GM12878 (cell line): ENCODE results near the gene ARID4B. TPM values are rescaled to one million over a fixed set of nuclear protein-coding genes. Genes with fewer than 3 reads are reported as not detected.

Experiments
- ATAC-seq: fragments of 200-7000 bp; cut with Tn5 transposase; 3 replicates; pipeline ENCODE4 v1.9.1; 2020; ENCODE audit warnings: mild to moderate bottlenecking, moderate library complexity
- BruUV-seq: library from RNA; stranded (reverse); fragments of 400-500 nt; replicated peaks from 2 replicates; lab custom pipeline; 2021; lab: Mats Ljungman, UMichigan
- CTCF ChIA-PET: fragments of 300-600 bp; sonication (Branson Sonifier 250); formaldehyde crosslinking; extraction: SDS; loops from one replicate; lab custom pipeline; 2021; ENCODE audit warnings: inconsistent platforms; lab: Yijun Ruan, JAX
- POLR2A ChIA-PET: fragments of 350-600 bp; formaldehyde crosslinking; extraction: SDS; loops from one replicate; lab custom pipeline; 2021; ENCODE audit warnings: inconsistent platforms; lab: Charles Lee
- RAD21 ChIA-PET: fragments of 300-600 bp; sonication (Branson Sonifier 250); formaldehyde crosslinking; loops from one replicate; lab custom pipeline; 2023; ENCODE audit warnings: antibody characterized with exemption; ENCODE audit not compliant: unreplicated experiment; lab: Charles Lee
- SMC1A ChIA-PET: fragments of 300-600 bp; sonication (Branson Sonifier 250); formaldehyde crosslinking; loops from one replicate; lab custom pipeline; 2023; ENCODE audit not compliant: unreplicated experiment, uncharacterized antibody; lab: Charles Lee
- DNase-seq: peaks from one replicate; pipeline ENCODE4 v3.0.0-alpha.2; 2011; ENCODE audit warnings: low read depth, low spot score
- FAIRE-seq: peaks from 3 replicates; lab custom pipeline; 2011; peaks lifted over from hg19 to GRCh38; lab: Jason Lieb, UNC
- H2AFZ ChIP-seq: 2 replicates; pipeline ENCODE4 v1.6.0; 2011; ENCODE audit warnings: low read depth, low read length, control low read depth; ENCODE audit not compliant: control insufficient read depth
- H3K27ac ChIP-seq: 2 replicates; pipeline ENCODE4 v1.5.1; 2011; ENCODE audit warnings: control low read depth; ENCODE audit not compliant: control insufficient read depth, insufficient read depth
- H3K27me3 ChIP-seq, 2 experiments: replicated peaks in 1 of 2; 2 replicates each; pipeline versions ENCODE4 v1.6.0 to v1.6.1; 2011; ENCODE audit warnings: low read length in 1 of 2; ENCODE audit not compliant: control insufficient read depth in 2 of 2, insufficient read depth in 2 of 2
- H3K36me3 ChIP-seq, 2 experiments: 2 replicates each; pipeline ENCODE4 v1.5.1; 2011; ENCODE audit warnings: low read length in 1 of 2; ENCODE audit not compliant: control insufficient read depth in 2 of 2, insufficient read depth in 2 of 2
- H3K4me1 ChIP-seq: 2 replicates; pipeline ENCODE4 v1.6.1; 2011; ENCODE audit warnings: mild to moderate bottlenecking, low read length, moderate library complexity, mixed read lengths; ENCODE audit not compliant: control insufficient read depth, insufficient read depth
- H3K4me2 ChIP-seq: 2 replicates; pipeline ENCODE4 v1.6.0; 2011; ENCODE audit warnings: control low read depth; ENCODE audit not compliant: control insufficient read depth, insufficient read depth
- H3K4me3 ChIP-seq: fragments of 200-600 bp; sonication (generic); 2 replicates; pipeline ENCODE4 v1.5.1; 2016
- H3K79me2 ChIP-seq: 2 replicates; pipeline ENCODE4 v1.6.0; 2011; ENCODE audit warnings: low read length; ENCODE audit not compliant: control insufficient read depth, insufficient read depth
- H3K9ac ChIP-seq: 2 replicates; pipeline ENCODE4 v1.8.0; 2011; ENCODE audit warnings: low read length, control low read depth, mixed read lengths; ENCODE audit not compliant: control insufficient read depth, insufficient read depth
- H3K9me3 ChIP-seq: replicated peaks from 3 replicates; pipeline ENCODE4 v1.5.1; 2011; ENCODE audit warnings: mild to moderate bottlenecking, low read length; ENCODE audit not compliant: control insufficient read depth, insufficient read depth
- H4K20me1 ChIP-seq: 2 replicates; pipeline ENCODE4 v1.6.0; 2011; ENCODE audit not compliant: control insufficient read depth, insufficient read depth
- BCLAF1 ChIP-seq: fragments of 450-650 bp; IDR thresholded peaks from 2 replicates; pipeline ENCODE4 v1.6.1; 2017; ENCODE audit warnings: antibody characterized with exemption, mild to moderate bottlenecking, moderate library complexity
- CTCF ChIP-seq, 3 experiments: IDR thresholded peaks in 2 of 3; conservative IDR thresholded peaks in 1 of 3; 2 replicates each; pipeline ENCODE4 v1.5.1; 2011; ENCODE audit warnings: low read depth in 3 of 3, low read length in 3 of 3, mild to moderate bottlenecking in 3 of 3, control low read depth in 2 of 3, moderate library complexity in 2 of 3, inconsistent platforms in 1 of 3, mixed read lengths in 1 of 3; ENCODE audit not compliant: control insufficient read depth in 2 of 3, insufficient read depth in 1 of 3; ENCODE audit errors: extremely low read depth in 1 of 3
- EZH2 ChIP-seq: IDR thresholded peaks from 2 replicates; pipeline ENCODE4 v1.6.1; 2012; ENCODE audit warnings: low read depth, mild to moderate bottlenecking, control low read depth, inconsistent platforms, low read length, borderline replicate concordance; ENCODE audit not compliant: control insufficient read depth
- LARP7 ChIP-seq: fragments of 450-650 bp; IDR thresholded peaks from 2 replicates; pipeline ENCODE4 v1.6.1; 2017; ENCODE audit warnings: mild to moderate bottlenecking
- MTA3 ChIP-seq: IDR thresholded peaks from 2 replicates; pipeline ENCODE4 v1.6.1; 2012; ENCODE audit warnings: low read length, inconsistent platforms, borderline replicate concordance
- MYC ChIP-seq: IDR thresholded peaks from 2 replicates; pipeline ENCODE4 v1.6.1; 2011; ENCODE audit warnings: mild to moderate bottlenecking, low read length, moderate library complexity, inconsistent platforms; ENCODE audit not compliant: insufficient read depth, insufficient replicate concordance, insufficient read length, severe bottlenecking
- NKRF ChIP-seq: fragments of 450-650 bp; conservative IDR thresholded peaks from 2 replicates; pipeline ENCODE4 v1.6.1; 2017; ENCODE audit warnings: mild to moderate bottlenecking, moderate library complexity
- ZBED1 ChIP-seq: IDR thresholded peaks from 2 replicates; pipeline ENCODE4 v1.6.1; 2016; ENCODE audit warnings: borderline replicate concordance
- WGBS: methylation state at CpG from one replicate; pipeline ENCODE4 v1.1.6; 2016; ENCODE audit warnings: low lambda C conversion rate; ENCODE audit not compliant: insufficient replicate concordance, insufficient coverage; ENCODE audit errors: missing lambda C conversion rate; 5-methylcytosine and 5-hydroxymethylcytosine counted together
- in situ Hi-C: fragments of 300-500 bp; cut with MboI; formaldehyde crosslinking; loops from 9 replicates; pipeline ENCODE4 v1.14.3; 2018; ENCODE audit warnings: mixed read lengths
- intact Hi-C: fragments of 100-400 bp; cut with micrococcal nuclease; formaldehyde crosslinking; loops from one replicate; pipeline ENCODE4 v1.14.2; 2022; ENCODE audit not compliant: unreplicated experiment
- polyA plus RNA-seq, 11 experiments: library from polyadenylated mRNA; depleted of rRNA in 4 of 11; unstranded in 6 of 11; stranded (reverse) in 5 of 11; fragments of >200 nt; fragmentation: Nextera tagmentation in 4 of 11; fragmentation: Illumina TruSeq in 1 of 11; extraction: Ambion mirVana in 4 of 11; extraction: Trizol in 1 of 11; gene quantifications; 1 replicate in 1 of 11; 2 replicates in 10 of 11; pipeline versions ENCODE4 v1.2.1 to v1.2.3, GENCODE V29; 2011 to 2016; ENCODE audit warnings: inconsistent platforms in 2 of 11, missing spikeins in 2 of 11, low read depth in 1 of 11
- total RNA-seq, 4 experiments: library from RNA; depleted of rRNA in 3 of 4; stranded (reverse); fragments of >200 nt in 3 of 4; fragmentation: Illumina TruSeq in 1 of 4; extraction: Trizol in 1 of 4; gene quantifications; 2 replicates each; pipeline versions ENCODE4 v1.2.1 to v1.2.3, GENCODE V29; 2013 to 2021
- TF ChIP-seq, protein P1 (sequence below): fragments of 450-650 bp; IDR thresholded peaks from 2 replicates; pipeline ENCODE4 v1.6.1; 2017; ENCODE audit warnings: low read depth, mild to moderate bottlenecking, moderate library complexity

ARID4B gene
- total and polyA plus RNA-seq, 10 of the 15 experiments (the other 5 are each of a cell fraction or from before 2014, with no cell fraction given): 13.6 to 39.1 (median 28.0) TPM

- POLR2A ChIA-PET: no interaction called here
- SMC1A ChIA-PET: interaction anchor here (1.2 to 1.4 kb wide), 3 partner anchors 8 to 60 kb away, joined by 3 to 9 read pairs (median 4); partner anchors contain the start of genes ARID4B and GGPS1
- Histone ChIP-seq H2AFZ (no peak overlapping the region), H3K9me3 (no peaks in the 10 kb centered on the region), H3K4me3 (no peak overlapping the region), H3K9ac (no peak overlapping the region), H3K4me2 (no peak overlapping the region), H3K4me1 (0 out of 2 replicates have a peak, but pooled peaks cover 3% of the 10 kb centered on the region), H4K20me1 (no peaks in the 10 kb centered on the region), H3K27ac (no peak overlapping the region), H3K79me2 (peaks cover 67% of the 10 kb centered on the region), H3K36me3 (no peaks in the 10 kb centered on the region), H3K27me3 (no peaks in the 10 kb centered on the region)
- in situ Hi-C loops (no loop called here), intact Hi-C loops (no loop called here)
- RAD21 ChIA-PET: no interaction called here
- no peak for ATAC-seq
- WGBS: 87% methylated on average over 11 of the region's 11 CpGs
- BruUV-seq: no TSS peak
- DNase-seq: no peak
- CTCF ChIA-PET: interaction anchor here (0.6 to 1.7 kb wide), 4 partner anchors 10 to 56 kb away, joined by 3 to 4 read pairs (median 4); no protein-coding TSS in a partner anchor
- no peak for FAIRE-seq
- TF ChIP-seq CTCF (IDR thresholded peaks at IDR 0.05 in 2 of 3, conservative IDR thresholded peaks at IDR 0.05 in 1 of 3; ENCODE audit: control insufficient read depth in 2 of 3, extremely low read depth in 1 of 3, insufficient read depth in 1 of 3, low read depth in 3 of 3, low read length in 3 of 3): no peak
- no peak for TF ChIP-seq ZBED1
- no peak for TF ChIP-seq NKRF
- no peak for TF ChIP-seq BCLAF1
- TF ChIP-seq LARP7: no peak
- TF ChIP-seq MYC: no peak
- TF ChIP-seq, protein P1, sequence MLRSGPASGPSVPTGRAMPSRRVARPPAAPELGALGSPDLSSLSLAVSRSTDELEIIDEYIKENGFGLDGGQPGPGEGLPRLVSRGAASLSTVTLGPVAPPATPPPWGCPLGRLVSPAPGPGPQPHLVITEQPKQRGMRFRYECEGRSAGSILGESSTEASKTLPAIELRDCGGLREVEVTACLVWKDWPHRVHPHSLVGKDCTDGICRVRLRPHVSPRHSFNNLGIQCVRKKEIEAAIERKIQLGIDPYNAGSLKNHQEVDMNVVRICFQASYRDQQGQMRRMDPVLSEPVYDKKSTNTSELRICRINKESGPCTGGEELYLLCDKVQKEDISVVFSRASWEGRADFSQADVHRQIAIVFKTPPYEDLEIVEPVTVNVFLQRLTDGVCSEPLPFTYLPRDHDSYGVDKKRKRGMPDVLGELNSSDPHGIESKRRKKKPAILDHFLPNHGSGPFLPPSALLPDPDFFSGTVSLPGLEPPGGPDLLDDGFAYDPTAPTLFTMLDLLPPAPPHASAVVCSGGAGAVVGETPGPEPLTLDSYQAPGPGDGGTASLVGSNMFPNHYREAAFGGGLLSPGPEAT: no peak
- TF ChIP-seq MTA3: no peak
- no peak for TF ChIP-seq EZH2
These were observed 59.4 kb downstream of the ARID4B start for GRCh38 chr1:235268379-235269125.
